AG08395 (cell line): ENCODE measurements around the gene WFIKKN1.
"Not testable (repeated sequence)": the region's sequence is repeated elsewhere in the genome, so short reads cannot be mapped to it uniquely, and the experiment has no call there.

Source experiments
- DNase-seq: peaks from one replicate; pipeline ENCODE4 v3.0.0; 2012; ENCODE audit warnings: mixed read lengths, low spot score

Gene WFIKKN1

GRCh38 chr16:595942-596735, 34.6 kb upstream of the WFIKKN1 start:
- DNase-seq: no peak

DNA sequence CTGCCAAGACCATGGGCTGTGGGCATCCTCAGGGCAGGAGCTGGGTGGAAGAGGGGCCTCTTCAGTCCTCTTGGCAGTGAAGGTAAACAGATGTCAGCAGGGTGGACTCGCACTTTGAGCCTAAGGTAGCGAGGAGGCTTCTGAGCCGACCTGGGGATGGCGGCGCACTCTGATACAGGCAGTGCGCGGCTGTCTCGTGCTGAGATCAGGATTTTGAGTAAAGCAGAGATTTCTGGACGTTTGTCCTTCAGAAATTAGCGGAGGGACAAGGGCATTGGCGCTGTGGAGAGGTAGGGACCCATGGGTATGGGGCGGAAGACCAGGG, 34.1 kb upstream of the WFIKKN1 start:
- DNase-seq: no peak

DNA sequence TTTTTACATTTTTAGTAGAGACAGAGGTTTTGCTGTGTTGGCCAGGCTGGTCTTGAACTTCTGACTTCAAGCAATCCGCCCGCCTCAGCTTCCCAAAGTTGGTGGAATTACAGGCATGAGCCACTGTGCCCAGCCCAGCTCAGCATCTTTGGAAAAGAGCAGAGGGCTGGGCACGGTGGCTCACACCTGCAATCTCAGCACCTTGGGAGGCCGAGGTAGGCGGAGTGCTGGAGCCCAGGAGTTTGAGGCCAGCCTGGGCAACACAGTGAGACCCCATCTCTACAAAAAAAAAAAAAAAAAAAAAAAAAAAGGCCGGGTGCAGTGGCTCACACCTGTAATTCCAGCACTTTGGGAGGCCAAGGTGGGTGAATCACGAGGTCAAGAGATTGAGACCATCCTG, 33.1 kb upstream of the WFIKKN1 start:
- DNase-seq: not testable (repeated sequence)

DNA sequence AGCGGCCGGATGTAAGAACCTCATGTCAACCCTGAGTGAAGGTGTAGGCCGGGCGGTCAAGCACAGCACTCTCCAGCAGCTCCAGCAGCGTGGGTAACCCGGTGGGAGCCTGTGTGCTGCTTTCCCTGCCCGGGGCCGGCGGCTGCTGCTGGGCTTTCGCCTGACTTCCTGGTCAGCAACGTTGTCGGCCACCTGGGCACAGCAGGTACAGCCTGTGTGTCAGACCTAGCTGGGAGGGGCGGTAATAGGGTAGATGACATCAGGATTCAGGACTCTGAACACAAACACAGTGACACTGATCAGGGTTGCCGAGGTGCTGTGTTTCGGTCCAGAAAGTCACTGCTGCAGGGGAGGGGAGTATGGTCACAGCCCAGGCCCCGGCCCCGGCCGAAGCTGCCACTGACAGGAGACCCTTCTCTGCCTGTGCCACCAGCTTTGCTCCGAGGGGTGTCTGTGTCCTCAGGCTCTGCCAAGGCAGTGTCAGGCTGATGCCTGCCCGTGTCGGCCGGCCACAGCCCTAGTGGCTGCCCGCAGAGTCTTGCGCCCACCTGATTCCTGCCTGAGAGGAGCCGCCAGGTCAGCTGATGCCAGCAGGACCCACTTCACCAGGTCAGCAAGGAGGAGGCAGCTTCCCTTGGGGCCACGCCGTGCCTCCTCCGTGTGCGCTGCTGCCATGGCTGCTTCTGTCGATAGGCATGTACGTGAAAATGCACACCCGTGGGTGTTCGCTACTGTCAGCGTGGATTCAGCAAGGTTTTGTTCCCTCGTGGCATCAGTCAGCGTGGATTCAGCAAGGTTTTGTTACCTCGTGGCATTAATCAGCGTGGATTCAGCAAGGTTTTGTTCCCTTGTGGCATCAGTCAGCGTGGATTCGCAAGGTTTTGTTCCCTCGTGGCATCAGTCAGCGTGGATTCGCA, 31.7 kb upstream of the WFIKKN1 start:
- DNase-seq: no peak

DNA sequence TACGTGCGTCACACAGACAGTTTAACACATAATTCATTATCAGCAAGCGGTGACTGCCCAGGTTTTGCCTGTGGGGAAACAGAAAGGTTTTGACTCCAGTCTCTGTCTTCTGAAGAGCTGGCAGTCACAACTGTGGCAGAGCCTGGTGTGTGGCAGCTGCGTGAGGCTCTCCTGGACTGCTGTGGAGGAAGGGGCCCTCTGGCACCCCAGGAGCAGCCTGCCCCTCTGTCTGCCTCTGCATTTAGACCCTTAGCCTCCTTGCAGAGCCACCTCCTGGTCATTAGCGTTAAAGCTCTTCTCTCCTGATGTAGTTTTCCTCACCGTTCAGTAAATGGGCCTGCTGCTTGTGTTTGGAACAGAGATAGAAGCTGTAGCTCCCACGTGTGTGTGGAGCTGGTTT, 30.0 kb upstream of the WFIKKN1 start:
- DNase-seq: no peak

GRCh38 chr16:603933-604332, 26.9 kb upstream of the WFIKKN1 start:
- DNase-seq: no peak

GRCh38 chr16:606656-607307, 24.0 kb upstream of the WFIKKN1 start:
- DNase-seq: no peak

- DNase-seq: no peak
Measured at GRCh38 chr16:608019-608418, 22.8 kb upstream of the WFIKKN1 start.

- no peak for DNase-seq
Measured at GRCh38 chr16:609316-609715, 21.5 kb upstream of the WFIKKN1 start.

DNA sequence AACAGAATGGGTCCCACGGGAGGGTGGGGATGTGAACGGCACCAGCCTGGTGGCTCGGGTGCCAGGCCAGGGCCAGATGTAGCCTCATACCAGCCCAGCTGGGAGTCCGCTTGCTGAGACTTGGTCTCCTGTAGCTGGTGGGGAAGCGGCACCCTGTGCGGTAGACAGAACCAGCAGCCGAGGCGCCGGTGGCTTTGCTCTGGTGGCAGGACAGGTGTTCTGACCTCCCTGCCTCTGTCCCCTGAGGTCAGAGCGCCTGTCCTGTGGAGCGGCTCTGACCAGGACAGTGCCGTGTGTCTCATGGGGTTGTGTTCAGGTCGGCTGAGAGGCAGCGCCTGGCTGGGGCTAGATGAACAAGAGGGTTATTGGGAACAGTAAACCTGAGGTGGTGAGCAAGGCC, 20.8 kb upstream of the WFIKKN1 start:
- DNase-seq: no peak

- peak; percentile 50 for DNase-seq
Measured at GRCh38 chr16:610513-611381, 20.0 kb upstream of the WFIKKN1 start.

DNA sequence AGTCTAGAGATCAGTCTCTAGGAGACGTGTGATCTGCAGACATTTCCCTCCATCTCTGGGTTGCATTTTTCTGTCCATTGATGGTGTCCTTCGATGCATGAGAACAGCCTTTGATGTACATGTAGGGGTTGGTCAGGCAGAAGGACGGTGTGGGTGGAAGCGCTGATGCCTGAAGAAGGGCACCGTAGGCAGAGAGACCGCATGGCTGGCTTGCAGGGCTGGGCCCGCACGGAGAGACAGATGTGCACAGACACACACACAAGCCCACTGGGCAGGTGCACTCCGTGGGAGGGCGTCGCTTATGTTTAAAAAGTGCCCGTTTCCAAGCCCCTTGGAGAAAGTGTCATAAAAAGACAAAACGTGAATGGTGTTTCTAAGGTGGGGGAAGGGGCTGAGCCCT, 15.7 kb upstream of the WFIKKN1 start:
- DNase-seq: no peak

DNA sequence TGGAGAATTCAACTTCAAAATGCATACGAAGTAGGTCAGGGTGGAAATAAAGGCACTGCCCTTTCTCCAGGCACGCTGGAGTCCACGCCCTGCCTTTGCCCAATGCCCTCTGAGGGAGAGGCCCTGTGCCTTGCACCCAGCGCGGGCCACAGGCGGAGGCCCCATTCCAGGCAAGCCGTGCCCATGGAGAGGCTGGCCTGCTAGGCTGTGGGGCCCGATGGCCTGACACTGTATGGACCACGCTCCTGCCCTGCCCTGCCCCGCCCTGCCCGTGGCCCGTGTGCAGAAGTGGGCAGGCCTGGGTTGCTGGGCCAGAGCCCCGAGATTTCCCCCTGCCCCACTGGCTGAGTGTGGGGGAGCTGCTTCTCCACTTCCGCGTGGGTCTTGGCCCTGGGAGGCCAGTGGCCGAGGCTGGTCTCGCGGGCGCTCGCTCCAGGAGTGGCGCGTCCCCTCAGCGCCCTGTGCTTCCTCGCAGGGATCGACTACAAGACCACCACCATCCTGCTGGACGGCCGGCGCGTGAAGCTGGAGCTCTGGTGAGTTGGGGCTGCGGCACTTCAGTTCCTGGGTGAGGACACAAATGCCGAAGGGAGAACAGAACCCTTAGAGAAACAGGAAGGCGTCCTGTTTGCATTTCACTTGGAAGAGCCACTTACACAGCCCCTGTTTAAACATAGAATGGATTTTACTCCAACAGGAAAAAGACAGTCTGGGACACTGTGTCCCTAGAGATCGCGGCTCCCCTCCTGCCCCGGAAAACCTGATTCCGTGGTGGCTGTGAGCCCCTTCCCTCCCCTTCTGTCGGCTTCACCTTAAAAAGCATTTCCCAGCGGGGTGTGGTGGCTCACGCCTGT, 13.8 kb upstream of the WFIKKN1 start:
- DNase-seq: no peak

DNA sequence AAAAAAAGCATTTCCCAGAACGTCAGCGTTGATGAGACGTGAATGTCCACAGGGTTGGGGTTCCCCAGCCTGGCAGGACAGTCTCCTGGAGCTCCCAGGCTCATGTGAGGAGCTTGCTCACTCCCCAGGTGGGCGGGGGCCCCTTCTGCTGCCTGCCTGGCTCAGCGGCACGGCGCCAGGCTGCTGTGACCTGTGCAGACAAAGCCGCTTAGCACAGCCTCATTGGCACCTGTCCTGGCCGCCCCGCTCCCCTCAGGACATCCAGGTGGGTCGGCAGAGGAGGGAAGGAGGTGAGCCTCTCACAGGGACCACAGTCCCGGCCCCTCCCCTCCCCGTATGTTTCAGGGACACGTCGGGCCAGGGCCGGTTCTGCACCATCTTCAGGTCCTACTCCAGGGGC, 12.9 kb upstream of the WFIKKN1 start:
- DNase-seq: no peak

GRCh38 chr16:619476-620100, 11.2 kb upstream of the WFIKKN1 start:
- no peak for DNase-seq

DNA sequence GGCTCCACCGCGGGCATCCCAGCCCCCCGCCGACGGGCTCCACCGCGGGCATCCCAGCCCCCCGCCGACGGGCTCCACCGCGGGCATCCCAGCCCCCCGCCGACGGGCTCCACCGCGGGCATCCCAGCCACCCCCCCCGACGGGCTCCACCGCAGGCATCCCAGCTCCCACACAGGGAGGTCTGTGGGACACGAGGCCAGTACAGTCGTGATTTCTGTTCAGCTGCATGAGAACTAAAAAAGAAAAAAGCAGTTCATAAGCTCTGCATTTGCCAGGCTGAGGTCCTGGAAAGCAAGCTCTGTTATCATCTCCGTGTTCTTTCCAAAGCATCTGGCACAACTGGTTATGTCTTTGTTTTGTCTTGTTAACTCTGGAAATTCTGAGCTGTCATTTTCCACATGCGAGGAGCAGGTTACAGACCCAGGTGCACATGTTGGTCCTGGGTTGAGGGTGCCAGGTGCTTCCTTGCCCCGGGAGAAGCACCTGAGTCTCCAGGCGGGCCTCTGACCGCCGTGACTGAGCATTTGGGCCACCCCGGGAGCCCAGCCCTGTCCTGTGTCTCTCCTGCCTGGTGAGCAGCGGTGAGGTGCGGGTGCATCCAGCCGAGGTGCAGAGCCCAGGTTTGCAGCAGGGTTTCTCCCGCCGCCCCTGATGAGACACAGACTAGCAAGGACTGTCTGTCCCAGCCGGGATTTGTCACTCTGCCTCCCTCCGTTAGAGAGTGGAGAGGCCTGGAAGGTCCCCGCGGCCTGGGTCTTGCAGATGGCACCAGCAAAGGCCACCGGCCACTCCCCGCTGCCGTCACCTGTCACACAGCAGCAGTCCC, 9.9 kb upstream of the WFIKKN1 start:
- DNase-seq: no peak

DNA sequence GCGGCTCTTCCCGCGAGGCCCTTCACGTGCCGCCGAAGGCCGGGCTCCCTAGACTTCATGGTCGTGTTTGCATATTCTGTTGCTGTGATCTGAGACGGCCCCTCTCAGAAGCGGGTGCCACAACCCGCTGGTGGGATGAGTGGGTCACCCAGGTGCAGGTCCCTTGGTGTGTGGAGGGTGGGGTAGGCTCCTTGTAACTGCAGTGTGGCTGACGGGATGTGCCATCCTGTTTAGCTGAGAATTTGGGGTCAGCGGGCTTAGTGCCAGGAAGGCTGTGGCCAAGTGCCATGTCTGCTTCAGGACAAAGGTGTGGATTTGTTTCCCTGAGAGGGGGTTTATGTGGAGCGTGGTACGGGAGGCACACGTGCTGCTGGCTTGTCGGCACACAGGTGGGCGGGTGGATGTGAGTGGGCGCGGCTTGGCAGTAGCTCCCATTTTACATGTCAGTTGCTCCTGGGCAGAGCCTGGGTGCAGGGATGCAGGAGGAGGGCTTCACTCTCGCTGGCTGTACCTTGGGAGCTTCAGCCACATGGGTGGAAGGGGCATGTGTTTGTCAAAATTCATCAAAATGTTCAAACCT, 9.2 kb upstream of the WFIKKN1 start:
- no peak for DNase-seq

GRCh38 chr16:622920-623280, 7.9 kb upstream of the WFIKKN1 start:
- DNase-seq: no peak

- no peak for DNase-seq
Measured at GRCh38 chr16:624526-625070, 6.2 kb upstream of the WFIKKN1 start.
